Measurements from ENCODE around the gene KCNQ2. TPM values are rescaled to one million over a fixed set of nuclear protein-coding genes. Genes with fewer than 3 reads are reported as not detected.

The KCNQ2 gene
- total RNA-seq, 1 experiment from 2014 or later: not detected

DNA sequence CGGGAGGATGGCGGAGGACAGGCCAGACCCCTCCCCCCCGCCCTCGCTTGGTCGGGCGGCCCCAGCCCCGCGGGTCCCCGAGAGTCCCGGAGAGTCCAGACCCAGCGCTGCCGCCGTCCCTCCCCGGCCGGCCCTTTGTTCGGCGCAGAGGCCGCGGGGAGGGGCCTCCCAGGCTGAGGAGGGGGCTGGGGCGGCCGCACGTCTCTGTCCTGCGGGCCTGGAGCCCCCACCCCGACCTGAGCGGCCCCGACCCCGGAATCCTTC lies 806 bp downstream of the KCNQ2 start:
- no peaks in the 10 kb centered on the region for H3K79me2 ChIP-seq (ENCODE audit: low read depth)
- peaks cover 94% of the 10 kb centered on the region for H3K27me3 ChIP-seq (ENCODE audit: insufficient read depth, low read depth)
- no peaks in the 10 kb centered on the region; the same call in 1 of the 2 replicates for H3F3A ChIP-seq (ENCODE audit: insufficient read depth, low read depth)
- H3K4me3 ChIP-seq: no peak overlapping the region
- ChIA-PET POLR2A (ENCODE audit: unreplicated experiment) (no interaction called here), CTCF (no interaction called here)
- no peaks in the 10 kb centered on the region for H3K36me3 ChIP-seq (ENCODE audit: low read depth)
- no peak overlapping the region for H3K4me2 ChIP-seq
- BruUV-seq (replicated peaks): no TSS peak
- H3K9me2 ChIP-seq (ENCODE audit: insufficient read depth): no peaks in the 10 kb centered on the region
- intact Hi-C loops (cut with micrococcal nuclease; ENCODE audit: unreplicated experiment): no loop called here
- no peak overlapping the region for H3K27ac ChIP-seq
- H3K9me3 ChIP-seq (ENCODE audit: insufficient read depth, low read depth): no peaks in the 10 kb centered on the region
- no peaks in the 10 kb centered on the region for H3K4me1 ChIP-seq (replicated peaks; ENCODE audit: insufficient read depth)
- no peak overlapping the region for H2AFZ ChIP-seq
- DNase-seq: no peak
- no peak for TF ChIP-seq EZH2 (IDR thresholded peaks at IDR 0.05; ENCODE audit: low read depth)
- TF ChIP-seq, protein P1, sequence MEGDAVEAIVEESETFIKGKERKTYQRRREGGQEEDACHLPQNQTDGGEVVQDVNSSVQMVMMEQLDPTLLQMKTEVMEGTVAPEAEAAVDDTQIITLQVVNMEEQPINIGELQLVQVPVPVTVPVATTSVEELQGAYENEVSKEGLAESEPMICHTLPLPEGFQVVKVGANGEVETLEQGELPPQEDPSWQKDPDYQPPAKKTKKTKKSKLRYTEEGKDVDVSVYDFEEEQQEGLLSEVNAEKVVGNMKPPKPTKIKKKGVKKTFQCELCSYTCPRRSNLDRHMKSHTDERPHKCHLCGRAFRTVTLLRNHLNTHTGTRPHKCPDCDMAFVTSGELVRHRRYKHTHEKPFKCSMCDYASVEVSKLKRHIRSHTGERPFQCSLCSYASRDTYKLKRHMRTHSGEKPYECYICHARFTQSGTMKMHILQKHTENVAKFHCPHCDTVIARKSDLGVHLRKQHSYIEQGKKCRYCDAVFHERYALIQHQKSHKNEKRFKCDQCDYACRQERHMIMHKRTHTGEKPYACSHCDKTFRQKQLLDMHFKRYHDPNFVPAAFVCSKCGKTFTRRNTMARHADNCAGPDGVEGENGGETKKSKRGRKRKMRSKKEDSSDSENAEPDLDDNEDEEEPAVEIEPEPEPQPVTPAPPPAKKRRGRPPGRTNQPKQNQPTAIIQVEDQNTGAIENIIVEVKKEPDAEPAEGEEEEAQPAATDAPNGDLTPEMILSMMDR (conservative IDR thresholded peaks at IDR 0.05): no peak
- H4K20me1 ChIP-seq (ENCODE audit: insufficient read depth): no peaks in the 10 kb centered on the region; the same call in 1 of the 2 replicates

DNA sequence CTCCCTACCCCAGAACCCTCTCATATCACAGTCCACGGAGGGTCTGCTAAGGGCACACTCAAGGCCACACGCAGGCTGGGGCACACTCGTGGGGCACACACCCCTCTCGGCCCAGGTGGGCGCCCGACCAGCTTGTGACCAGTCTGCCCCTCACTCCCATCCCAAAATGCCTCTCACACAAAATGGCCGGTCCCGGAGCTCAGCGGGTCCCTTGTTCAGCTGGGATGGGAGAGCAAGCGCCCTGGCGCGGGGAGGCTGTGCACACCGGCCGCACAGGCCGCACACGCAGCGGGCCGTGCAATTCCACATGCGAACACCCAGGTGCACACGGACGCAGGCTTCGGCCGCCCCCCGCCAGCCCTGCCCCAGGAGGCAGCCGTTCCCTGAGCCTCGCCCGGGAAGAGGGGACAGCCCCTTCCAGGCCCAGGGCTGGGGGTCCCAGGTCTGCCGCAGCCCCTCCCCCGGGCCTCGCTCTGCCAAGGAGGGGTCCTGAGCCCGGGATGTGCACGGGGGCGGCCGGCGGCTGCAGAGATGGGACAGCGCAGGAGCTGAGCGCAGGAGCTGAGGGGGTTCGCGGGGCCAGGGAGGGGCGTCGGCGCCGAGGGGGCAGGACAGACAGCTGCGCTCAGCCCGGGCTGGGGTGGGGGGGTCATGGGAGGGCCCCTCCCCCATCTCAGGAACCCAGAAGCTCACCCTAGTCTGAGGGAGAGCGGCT lies 1.3 kb downstream of the KCNQ2 start:
- Histone ChIP-seq H3K36me3 (ENCODE audit: low read depth) (no peaks in the 10 kb centered on the region), H3K27me3 (ENCODE audit: insufficient read depth, low read depth) (peaks cover 94% of the 10 kb centered on the region), H3K27ac (no peak overlapping the region), H3K4me1 (replicated peaks; ENCODE audit: insufficient read depth) (no peaks in the 10 kb centered on the region), H3F3A (ENCODE audit: insufficient read depth, low read depth) (no peaks in the 10 kb centered on the region; the same call in 1 of the 2 replicates), H2AFZ (no peak overlapping the region), H3K4me3 (no peak overlapping the region), H3K4me2 (no peak overlapping the region), H3K79me2 (ENCODE audit: low read depth) (no peaks in the 10 kb centered on the region), H4K20me1 (ENCODE audit: insufficient read depth) (no peaks in the 10 kb centered on the region; the same call in 1 of the 2 replicates), H3K9me2 (ENCODE audit: insufficient read depth) (no peaks in the 10 kb centered on the region), H3K9me3 (ENCODE audit: insufficient read depth, low read depth) (no peaks in the 10 kb centered on the region)
- no peak for TF ChIP-seq EZH2 (IDR thresholded peaks at IDR 0.05; ENCODE audit: low read depth)
- TF ChIP-seq, protein P1 (conservative IDR thresholded peaks at IDR 0.05): no peak
- ChIA-PET POLR2A (ENCODE audit: unreplicated experiment) (no interaction called here), CTCF (no interaction called here)
- intact Hi-C loops (cut with micrococcal nuclease; ENCODE audit: unreplicated experiment): no loop called here
- no peak for DNase-seq
- BruUV-seq (replicated peaks): no TSS peak

DNA sequence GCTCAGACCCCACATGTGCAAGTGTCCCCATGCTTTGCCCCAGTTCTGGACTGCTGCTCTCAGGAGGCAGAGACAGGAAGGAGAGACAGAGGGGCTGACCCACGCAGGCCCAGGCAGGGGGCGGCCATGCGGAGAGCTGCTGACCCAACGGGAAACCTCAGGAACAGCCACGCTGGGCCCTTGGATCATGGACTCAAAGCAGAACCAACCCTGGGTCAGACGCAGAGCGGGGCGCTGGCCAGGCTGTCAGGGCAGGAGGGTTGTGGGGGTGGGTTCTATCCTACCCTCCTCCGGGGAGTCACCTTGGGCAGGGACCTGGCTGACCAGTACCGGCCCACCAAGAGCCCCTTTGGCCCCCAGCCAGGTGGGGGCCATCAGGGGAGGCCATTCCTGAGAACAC lies 2.0 kb downstream of the KCNQ2 start:
- Histone ChIP-seq H3K36me3 (ENCODE audit: low read depth) (no peaks in the 10 kb centered on the region), H3K27ac (no peak overlapping the region), H3K4me2 (no peak overlapping the region), H3K9me2 (ENCODE audit: insufficient read depth) (no peaks in the 10 kb centered on the region), H3K79me2 (ENCODE audit: low read depth) (no peaks in the 10 kb centered on the region), H3K27me3 (ENCODE audit: insufficient read depth, low read depth) (peaks cover 94% of the 10 kb centered on the region), H2AFZ (no peak overlapping the region), H4K20me1 (ENCODE audit: insufficient read depth) (no peaks in the 10 kb centered on the region; the same call in 1 of the 2 replicates), H3K4me3 (no peak overlapping the region), H3F3A (ENCODE audit: insufficient read depth, low read depth) (no peaks in the 10 kb centered on the region; the same call in 1 of the 2 replicates), H3K9me3 (ENCODE audit: insufficient read depth, low read depth) (no peaks in the 10 kb centered on the region), H3K4me1 (replicated peaks; ENCODE audit: insufficient read depth) (no peaks in the 10 kb centered on the region)
- DNase-seq: no peak
- intact Hi-C loops (cut with micrococcal nuclease; ENCODE audit: unreplicated experiment): no loop called here
- CTCF ChIA-PET: no interaction called here
- no peak for TF ChIP-seq EZH2 (IDR thresholded peaks at IDR 0.05; ENCODE audit: low read depth)
- TF ChIP-seq, protein P1 (conservative IDR thresholded peaks at IDR 0.05): no peak
- no TSS peak for BruUV-seq (replicated peaks)
- POLR2A ChIA-PET (ENCODE audit: unreplicated experiment): no interaction called here
